PC-9 (cell line): ENCODE results near the gene TSGA10.

Source experiments
- EZH2 ChIP-seq: fragments of 200-600 bp; sonication (generic); IDR thresholded peaks from 2 replicates; pipeline ENCODE4 v1.8.0; 2017; ENCODE audit warnings: antibody characterized with exemption, low read depth
- TF ChIP-seq, protein P1 (sequence below): fragments of 200-600 bp; sonication (generic); conservative IDR thresholded peaks from 2 replicates; pipeline ENCODE4 v1.6.1; 2017; ENCODE audit warnings: mixed run types, antibody characterized with exemption, mild to moderate bottlenecking, moderate library complexity

DNA sequence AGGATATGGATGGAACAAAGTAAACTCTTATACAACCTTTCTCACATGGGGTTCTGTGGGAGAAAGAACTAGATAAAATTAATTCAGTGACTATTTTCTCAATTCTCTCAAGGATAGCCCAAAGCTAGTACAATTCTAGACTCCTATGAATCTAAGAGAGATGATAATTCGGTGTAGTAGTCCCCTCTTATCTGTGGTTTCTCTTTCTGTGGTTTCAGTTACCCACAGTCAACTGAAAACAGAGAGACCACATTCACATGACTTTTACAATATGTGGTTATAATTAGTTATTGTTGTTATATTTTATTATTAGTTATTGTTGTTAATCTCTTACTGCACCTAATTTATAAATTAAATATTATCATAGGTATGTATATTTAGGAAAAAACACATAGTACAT is 66.7 kb downstream of the TSGA10 start:
- TF ChIP-seq, protein P1, sequence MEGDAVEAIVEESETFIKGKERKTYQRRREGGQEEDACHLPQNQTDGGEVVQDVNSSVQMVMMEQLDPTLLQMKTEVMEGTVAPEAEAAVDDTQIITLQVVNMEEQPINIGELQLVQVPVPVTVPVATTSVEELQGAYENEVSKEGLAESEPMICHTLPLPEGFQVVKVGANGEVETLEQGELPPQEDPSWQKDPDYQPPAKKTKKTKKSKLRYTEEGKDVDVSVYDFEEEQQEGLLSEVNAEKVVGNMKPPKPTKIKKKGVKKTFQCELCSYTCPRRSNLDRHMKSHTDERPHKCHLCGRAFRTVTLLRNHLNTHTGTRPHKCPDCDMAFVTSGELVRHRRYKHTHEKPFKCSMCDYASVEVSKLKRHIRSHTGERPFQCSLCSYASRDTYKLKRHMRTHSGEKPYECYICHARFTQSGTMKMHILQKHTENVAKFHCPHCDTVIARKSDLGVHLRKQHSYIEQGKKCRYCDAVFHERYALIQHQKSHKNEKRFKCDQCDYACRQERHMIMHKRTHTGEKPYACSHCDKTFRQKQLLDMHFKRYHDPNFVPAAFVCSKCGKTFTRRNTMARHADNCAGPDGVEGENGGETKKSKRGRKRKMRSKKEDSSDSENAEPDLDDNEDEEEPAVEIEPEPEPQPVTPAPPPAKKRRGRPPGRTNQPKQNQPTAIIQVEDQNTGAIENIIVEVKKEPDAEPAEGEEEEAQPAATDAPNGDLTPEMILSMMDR: no peak
- no peak for TF ChIP-seq EZH2
